Left renal pelvis (tissue), 4 donors: ENCODE results near the gene CAMK1D. TPM values are rescaled to one million over a fixed set of nuclear protein-coding genes. Genes with fewer than 3 reads are reported as not detected.
"Not testable (repeated sequence)": the region's sequence is repeated elsewhere in the genome, so short reads cannot be mapped to it uniquely, and the experiment has no call there.

Experiments used
- DNase-seq, 4 donors: peaks; one replicate each; pipeline ENCODE4 v3.0.0-alpha.2; 2013; ENCODE audit warnings: low read depth in 4 of 4, low spot score in 3 of 4
- polyA plus RNA-seq, 4 donors: library from polyadenylated mRNA; unstranded; fragments of 120-200 nt; gene quantifications; one replicate each; pipeline ENCODE4 v1.2.1, GENCODE V29; 2013; ENCODE audit not compliant: insufficient read length in 4 of 4

The CAMK1D gene
- polyA plus RNA-seq, 4 donors: 11.1 to 20.6 (median 11.2) TPM

DNA sequence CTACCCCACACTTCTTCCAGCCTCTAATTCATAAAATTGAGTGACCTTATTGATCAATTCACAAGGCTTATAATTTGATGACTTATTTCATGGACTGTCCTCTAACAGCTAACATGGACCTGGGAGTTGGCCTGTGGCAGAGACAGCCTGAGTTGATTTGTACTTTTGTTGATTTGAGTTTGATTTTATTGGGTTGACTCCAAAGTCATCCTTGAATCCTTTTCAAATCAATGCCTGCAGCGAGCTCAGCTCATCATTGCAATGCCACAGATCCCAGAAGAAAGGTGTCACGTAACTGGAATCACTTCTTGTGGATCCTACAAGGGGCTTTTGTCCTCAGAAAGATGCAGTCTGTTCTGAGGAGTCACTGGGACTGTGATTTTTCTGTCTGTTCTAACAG, 138.0 kb downstream of the CAMK1D start:
- DNase-seq: no peak

DNA sequence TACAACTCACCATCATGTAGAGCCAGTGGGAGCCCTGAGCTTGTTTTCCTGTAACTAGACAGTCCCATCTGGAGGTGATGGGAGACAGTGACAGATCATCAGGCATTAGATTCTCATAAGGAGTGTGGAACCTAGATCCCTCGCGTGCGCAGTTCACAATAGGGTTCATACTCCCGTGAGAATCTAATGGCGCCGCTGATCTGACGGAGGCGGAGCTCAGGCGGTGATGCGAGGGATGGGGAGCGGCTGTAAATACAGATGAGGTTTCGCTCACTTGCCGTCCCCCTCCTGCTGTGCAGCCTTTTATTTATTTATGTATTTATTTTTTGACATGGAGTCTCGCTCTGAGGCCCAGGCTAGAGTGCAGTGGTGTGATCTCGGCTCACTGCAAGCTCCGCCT, 139.3 kb downstream of the CAMK1D start:
- no peak for DNase-seq

DNA sequence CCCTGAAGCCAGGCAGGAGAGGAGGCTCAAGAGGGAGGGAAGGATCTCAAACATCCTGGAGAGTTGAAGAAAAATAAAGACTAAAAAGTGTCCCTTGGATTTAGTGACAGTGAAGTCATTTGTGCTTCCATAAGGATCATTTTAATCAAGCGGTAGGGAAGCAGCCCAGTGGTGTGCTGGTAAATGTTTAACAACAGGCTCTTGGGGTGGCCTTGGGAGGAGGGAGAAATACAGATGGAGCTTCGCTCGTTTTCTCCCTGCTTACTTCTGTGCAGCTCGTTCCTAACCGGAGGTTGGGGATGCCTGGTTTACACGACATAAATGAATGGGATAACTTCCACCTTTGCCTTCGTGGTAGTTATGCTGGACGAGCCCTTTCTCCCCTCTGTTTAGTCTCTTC, 140.0 kb downstream of the CAMK1D start:
- no peak for DNase-seq

DNA sequence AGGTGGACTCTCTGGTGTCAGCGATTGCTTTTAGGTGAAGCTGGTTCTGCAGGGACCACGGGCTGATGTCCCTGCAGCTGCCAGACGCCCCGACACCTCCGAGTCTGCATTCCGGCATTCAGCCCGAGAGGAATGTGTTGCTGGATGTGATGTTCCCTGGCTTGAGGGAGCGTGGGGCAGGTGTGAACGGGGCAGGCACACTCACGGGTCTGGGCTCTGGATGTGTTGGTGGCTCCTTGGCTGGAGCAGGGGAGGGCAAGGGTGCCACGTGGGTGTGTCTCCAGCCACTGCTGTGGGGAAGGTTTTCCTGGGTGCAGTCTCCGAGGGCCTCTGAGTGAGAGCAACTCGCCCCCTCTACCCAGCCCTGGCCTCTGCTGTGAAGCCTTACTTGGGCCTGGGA, 140.5 kb downstream of the CAMK1D start:
- DNase-seq: no peak

DNA sequence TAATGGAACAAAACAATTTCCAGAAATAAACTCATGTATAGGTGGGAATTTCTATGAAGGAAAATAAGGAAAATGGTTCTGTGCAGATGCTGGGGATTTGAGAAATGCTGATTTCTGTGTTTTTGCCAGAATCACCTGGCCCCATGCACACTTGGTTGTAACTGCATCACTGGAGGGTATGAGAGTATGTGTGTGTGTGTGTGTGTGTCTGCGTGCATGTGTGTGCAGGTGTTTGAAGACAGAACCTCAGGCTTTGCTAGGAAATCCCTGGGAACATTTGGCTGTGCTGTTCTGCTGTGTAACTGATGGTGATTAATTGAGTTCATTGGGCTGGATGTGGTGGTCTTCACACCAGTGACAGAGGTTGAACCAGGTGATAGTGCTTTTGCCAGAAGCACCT, 141.6 kb downstream of the CAMK1D start:
- DNase-seq: no peak

DNA sequence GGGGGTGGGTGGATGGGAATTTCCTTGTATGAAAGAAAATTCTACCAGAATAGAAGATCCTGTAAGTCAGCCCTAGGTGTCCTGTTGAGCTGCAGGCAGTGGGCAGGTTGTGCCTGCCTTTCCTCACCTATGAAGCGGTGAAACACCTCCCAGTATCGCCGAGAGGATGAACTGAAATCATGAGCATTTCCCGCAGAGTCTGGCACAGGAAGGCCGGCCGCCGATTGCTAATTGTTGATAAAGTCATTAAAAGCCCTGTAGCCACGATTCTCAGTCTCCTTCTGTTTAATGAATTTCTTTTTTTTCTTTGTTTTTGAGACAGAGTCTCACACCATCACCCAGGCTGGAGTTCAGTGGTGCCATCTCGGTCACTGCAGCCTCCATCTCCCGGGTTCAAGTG, 142.1 kb downstream of the CAMK1D start:
- DNase-seq: no peak

DNA sequence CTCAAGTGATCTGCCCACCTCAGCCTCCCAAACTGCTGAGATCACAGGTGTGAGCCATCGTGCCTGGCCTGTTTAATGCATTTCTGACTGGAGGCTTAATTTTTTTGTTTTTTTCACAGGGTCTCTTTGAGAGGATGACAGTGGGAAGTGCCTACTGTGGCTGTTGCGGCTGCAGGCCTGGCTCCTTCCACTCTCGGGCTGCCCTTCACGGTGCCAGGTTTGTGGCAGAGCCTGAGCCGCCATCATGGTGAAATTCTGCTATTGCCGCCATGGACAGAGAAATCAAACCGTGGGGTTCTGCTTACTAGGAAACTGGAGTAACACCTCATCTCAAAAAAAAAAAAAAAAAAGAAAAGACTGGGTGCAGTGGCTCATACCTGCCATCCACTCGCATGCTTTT, 142.7 kb downstream of the CAMK1D start:
- DNase-seq: no peak

DNA sequence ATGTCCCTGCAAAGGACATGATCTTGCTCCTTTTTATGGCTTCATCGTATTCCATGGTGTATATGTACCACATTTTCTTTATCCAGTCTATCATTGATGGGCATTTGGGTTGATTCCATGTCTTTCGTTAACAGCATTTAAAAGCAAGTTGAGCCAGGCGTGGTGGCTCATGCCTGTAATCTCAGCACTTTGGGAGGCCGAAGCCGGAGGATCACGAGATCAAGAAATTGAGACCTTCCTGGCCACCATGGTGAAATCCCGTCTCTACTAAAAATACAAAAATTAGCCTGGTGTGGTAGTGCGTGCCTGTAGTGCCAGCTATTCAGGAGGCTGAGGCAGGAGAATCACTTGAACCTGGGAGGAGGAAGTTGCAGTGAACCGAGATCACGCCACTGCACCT, 147.7 kb downstream of the CAMK1D start:
- DNase-seq: not testable (repeated sequence)

DNA sequence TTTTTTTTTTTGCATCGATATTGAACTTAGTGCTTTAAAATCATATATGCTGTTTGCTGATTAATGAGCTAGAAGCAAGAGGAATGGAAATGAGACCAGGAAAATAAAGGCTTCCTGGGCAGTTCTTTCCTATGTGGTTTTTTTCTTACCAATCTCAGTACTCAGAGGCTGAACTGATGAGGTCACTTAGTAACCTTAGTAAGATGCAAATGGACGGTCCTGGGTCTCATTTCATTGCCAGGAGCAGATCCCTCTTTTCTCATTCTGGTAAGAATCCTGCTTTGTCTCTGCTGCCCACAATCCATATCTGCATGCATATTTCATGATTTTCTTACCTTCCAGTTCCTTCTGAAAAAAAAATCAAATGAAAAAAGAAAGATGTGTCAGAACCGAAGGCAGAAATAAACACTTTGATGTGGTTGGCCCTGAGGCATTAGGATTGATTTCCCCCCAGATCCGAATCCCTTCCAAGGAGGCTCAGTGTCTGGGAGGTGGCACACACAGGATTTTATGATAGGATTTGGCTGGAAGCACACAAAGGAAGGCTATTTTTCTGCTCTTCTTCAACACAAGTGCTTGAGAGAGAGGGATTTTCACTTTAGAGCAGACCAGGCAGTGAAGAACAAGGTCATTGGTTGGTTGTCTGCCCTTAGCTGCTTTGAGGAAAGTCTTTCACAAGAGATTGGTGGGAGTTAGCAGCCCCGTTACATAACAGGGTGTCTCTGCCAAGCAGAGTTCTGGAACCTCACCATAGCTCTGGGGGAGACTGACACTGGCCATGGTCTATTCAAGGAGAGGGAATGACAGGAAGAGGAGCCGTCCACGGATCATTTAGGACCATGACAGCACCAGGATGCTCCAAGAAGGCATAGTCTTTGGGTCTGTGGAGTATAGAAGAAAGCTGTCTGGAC, 150.0 kb downstream of the CAMK1D start:
- no peak for DNase-seq

DNA sequence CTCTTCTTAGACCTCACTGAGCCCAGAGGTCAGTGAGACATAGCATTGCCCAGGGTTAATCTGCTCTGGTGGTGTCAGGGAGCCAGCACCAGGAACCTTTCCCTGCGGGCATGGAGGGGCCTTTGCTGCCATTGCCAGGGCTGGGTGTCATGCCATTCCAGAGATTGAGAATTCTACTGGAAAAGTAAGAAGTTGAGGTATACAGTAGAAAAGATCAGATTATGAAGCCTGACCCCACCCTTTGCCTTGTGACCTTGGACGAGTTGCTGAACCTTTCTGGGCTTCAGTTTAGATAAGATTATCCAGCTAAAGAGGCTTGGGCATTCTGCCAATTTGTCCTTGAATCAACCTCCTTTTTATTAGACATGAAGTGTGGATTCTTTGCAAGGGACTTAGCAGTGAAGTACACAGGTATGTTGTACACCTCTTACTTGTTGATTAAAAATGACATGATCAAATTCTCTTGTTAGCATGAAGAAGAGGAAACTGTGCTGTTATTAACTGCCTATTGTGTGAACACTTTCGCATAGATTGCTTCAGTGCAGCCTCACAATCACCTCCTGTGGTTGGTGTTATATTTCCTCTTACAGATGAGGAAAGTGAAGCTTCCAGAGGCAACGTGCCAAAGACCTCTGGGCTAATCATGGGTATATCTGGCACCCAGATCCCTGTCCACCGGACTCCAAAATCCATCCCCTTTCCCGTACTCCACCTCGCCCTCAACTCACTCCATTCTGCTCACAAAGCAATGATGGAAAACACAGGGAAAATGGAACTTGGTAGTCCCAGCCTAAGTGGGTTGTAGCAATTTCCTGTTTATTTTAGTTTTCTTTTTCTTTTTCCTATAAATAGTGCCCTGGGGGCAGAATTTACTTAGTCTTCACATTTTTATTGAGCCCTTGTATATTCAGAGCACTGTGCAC, 151.3 kb downstream of the CAMK1D start:
- no peak for DNase-seq

DNA sequence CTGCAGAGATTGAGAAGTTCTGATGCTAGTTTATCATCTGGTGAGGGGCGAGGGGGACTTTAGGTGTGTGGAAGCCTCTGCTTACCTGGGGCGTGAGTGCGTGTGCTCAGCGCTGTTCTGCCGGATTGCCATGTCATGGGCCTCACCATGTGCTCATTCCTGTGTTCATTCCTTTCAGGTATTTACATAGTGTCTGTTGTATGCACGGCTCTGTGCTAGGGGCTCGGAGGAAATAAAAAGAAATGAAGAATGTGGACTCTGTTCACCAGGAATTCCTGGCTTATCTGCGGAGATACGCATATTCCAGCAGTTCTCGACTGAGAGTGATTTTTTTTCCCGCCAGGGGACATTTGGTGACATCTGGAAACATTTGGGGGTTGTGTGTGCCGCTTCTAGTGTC, 152.0 kb downstream of the CAMK1D start:
- no peak for DNase-seq

DNA sequence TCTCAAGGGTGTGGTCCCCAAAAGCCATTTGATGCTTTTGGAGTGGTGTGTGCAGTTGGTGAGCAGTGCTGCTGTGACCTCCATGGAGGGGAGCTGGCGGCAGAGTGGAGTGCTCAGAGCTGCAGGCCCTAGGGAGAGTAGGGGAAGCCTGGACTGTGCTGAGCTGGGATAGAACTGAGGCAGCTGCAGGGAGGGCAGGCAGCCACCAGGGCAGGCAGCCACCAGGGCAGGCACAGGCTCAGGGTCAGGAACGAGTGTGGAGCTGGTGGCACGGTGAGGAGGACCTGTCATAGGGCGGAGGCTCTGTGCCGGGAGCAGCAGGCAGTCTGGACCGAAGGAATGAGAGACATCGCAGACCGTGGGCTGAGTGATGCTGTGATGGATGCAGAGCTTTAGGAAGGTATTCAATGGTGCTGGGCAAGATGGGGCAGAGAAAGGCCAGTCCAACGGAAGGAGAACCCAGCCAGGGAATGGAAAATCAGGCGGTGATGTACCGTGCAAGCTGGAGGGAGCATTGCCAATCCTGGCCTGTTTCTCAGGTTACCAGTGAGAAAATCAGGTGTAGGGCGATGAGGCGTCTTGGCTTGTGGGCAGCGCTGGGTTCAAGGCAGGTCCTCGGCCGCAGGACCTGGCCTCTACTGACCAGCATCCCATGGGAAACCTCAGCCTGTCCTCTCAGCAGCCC, 152.6 kb downstream of the CAMK1D start:
- DNase-seq: no peak

DNA sequence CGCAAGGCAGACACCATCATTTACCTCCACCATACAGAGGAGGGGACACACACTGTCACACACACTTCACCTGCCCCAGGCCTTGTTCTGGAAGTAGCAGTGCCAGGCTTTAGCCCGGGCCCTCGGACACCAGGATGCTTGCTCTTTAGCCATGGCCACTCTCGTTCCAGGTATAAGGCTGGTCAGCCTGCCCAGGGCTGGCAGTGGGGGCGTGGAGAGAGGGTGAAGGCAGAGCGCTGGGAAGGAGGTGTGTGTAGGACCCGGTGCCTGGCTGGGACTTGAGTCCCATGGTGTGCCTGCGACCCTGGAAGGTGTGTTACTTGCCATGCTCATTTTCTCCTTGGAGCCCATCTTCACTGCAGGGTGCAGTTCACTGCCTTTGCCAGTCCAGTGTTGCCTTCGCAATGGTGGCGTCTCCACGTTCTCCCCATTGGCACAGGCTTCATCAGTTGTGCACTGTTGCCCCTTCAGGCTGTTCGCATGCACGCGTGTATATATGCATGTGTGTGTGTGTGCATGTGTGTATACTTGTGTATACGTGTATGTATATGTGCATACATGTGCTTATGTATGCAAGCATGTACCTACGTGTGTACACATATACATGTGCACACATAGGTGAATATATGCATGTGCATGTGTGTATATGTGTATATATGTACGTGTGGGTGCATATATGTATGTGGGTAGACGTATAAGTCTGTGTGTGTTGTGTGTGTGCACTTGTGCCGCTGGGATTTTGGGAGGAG, 153.4 kb downstream of the CAMK1D start:
- DNase-seq: no peak

DNA sequence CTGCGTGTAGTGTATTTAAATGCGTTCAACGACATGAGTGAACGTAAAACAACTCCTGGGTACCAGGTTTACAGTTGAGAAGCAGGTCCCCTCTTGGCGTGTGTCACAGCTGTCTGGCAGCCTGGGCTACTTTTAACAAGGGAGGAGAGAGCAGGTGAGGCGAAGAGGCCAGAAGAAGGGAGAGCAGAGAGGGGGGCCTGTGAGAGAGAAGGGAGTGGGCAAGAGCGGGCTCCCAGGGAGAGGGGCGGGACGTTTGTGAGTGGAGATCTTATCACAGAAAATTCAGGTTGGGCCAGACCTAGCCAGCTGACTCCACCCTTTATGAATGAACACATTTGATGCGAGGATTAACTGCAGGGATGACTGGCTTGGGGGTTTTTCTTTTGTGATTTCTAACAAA, 154.0 kb downstream of the CAMK1D start:
- DNase-seq: no peak

DNA sequence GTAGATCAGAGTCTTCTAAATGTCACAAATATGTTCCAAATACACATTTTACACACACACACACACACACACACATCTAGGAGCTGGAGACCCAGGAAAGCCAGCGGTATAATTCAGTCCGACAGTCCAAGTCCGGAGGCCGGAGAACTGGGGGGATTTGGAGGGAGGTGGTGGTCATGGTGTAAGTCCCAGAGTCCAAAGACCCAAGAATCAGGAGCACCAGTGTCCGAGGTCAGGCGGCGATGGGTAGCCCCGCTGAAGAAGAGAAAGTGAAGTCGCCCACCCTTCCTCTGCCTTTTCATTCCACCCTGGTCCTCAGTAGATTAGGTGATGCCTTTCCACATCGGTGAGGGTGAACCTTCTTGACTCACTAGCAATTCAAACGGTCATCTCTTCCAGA, 154.8 kb downstream of the CAMK1D start:
- no peak for DNase-seq

DNA sequence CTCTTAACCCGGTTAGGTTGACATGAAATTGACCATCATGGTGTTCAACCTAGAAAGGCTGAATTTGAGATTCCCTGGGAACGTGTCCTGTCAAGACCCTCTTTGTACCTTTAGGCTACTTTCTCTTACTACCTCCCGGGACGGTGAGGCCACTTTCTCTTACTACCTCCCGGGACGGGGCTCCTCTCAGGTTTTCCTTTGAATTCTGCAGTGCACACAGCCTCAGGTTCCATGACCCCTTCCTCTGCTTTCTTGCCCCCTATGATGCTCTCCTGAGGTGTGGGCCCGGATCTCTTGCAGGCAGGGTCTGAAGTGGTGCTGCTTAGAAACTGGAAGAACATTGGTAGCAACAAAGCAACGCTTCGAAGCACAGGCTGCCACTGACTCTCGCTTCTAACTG, 155.3 kb downstream of the CAMK1D start:
- DNase-seq: no peak

DNA sequence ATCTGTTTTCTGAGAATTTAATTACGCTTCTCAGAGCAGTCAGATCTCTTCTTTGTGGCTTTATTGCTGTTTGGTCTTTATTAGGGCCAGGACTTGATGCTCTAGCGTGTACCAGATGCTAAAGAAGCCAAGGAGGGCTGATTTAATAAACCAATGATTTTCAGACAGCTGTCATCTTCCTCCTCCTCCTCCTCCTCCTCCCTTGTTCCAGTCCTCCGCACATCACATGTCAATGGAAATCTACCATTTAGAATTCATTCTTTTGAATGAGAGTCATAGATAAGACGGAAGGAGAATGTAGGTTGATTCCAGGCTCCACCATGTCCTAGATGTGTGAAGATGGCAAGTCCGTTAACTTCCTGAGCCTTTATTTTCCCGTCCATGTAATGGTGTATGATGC, 156.3 kb downstream of the CAMK1D start:
- DNase-seq: no peak

DNA sequence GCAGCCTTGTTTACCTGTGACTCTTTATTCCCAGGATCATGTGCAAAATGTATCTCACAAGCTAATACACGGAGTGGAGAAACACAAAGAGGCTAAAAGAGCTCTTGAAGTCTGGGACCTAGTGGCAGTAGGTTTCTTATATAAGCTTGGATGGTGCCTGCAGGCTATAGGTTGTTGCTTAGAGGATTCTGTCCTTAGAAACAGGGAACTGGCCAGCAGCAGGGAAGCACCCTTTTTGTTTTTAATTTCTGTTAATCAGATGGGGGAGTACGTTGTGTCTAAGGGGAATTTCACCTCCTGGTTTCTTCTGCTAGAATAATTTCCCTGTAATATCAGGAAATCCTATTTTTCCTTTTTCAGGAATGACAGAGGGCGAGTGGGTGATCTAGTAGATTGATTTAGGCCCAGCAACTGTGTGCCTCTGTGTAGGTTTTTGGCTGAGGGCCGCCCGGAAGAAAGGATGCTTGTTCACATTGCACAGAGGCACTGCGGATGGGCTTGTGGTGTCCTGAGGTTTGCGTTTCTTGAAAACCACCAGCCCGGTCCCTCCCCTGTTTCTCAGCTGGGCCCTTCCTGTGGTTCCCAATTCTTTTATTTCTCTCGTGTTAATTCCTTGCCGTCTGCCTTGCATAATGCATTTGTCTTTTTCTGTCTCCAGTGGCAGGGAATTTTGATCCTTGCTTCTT, 158.0 kb downstream of the CAMK1D start:
- DNase-seq: no peak

DNA sequence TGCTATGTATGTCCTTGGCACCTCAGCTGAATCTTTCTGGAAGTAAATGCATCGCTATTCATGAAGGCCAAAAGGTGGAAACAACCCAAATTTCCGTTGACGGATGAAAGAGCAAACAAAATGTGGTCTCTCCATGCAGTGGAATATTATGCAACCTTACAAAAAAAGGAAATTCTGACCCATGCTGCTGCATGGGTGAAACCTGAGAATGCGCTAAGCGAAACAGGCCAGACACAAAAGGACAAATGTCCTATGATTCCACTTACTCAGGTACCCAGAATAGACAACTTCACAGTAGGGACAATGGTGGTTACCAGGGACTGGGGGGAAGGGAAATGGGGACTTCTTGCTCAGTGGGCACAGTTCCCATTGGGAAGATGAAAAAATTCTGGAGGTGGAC, 158.8 kb downstream of the CAMK1D start:
- DNase-seq: no peak
